GM06990 (cell line): Measurements from ENCODE around the gene CD33.
"Not testable (repeated sequence)": the region's sequence is repeated elsewhere in the genome, so short reads cannot be mapped to it uniquely, and the experiment has no call there.

ENCODE experiments used
- DNase-seq: peaks from one replicate; pipeline ENCODE4 v3.0.0-alpha.2; 2011; ENCODE audit not compliant: insufficient read length; ENCODE audit errors: extremely low read depth
- H3K27me3 ChIP-seq: replicated peaks from 2 replicates; pipeline ENCODE4 v1.6.0; 2011; ENCODE audit warnings: low read length; ENCODE audit not compliant: control insufficient read depth, insufficient read depth
- H3K36me3 ChIP-seq: 2 replicates; pipeline ENCODE4 v1.5.1; 2011; ENCODE audit warnings: low read length; ENCODE audit not compliant: control insufficient read depth, insufficient read depth
- H3K4me3 ChIP-seq: replicated peaks from 2 replicates; pipeline ENCODE4 v1.5.1; 2011; ENCODE audit warnings: low read depth, mild to moderate bottlenecking, control low read depth, low read length
- CTCF ChIP-seq: IDR thresholded peaks from 2 replicates; pipeline ENCODE4 v1.5.1; 2011; ENCODE audit warnings: low read length, control low read depth, mild to moderate bottlenecking, inconsistent platforms; ENCODE audit not compliant: insufficient read depth, poor library complexity, severe bottlenecking

CD33 gene

GRCh38 chr19:51224898-51225393, at the start of gene CD33:
Gene CD33 (plus strand): TSS chr19:51225080. CDS start chr19:51225119, 39 bp downstream.
- not testable (repeated sequence) for DNase-seq

GRCh38 chr19:51179256-51179655, 45.6 kb upstream of the CD33 start:
- Histone ChIP-seq H3K27me3 (peaks cover 3% of the 10 kb centered on the region), H3K4me3 (no peak overlapping the region), H3K36me3 (no peaks in the 10 kb centered on the region)
- no peak for DNase-seq
- no peak for TF ChIP-seq CTCF

More at GRCh38 chr19:51224898-51225393, at the start of gene CD33:
- not testable (repeated sequence) for H3K4me3 ChIP-seq, H3K36me3 ChIP-seq, H3K27me3 ChIP-seq

GRCh38 chr19:51181377-51181912, 43.4 kb upstream of the CD33 start:
- Histone ChIP-seq H3K27me3 (peaks cover 3% of the 10 kb centered on the region), H3K36me3 (no peaks in the 10 kb centered on the region), H3K4me3 (no peak overlapping the region)
- TF ChIP-seq CTCF = no peak
- DNase-seq = no peak

GRCh38 chr19:51181913-51182419, 42.9 kb upstream of the CD33 start:
- Histone ChIP-seq H3K4me3 (no peak overlapping the region), H3K27me3 (peaks cover 3% of the 10 kb centered on the region), H3K36me3 (no peaks in the 10 kb centered on the region)
- no peak for TF ChIP-seq CTCF
- DNase-seq = no peak

GRCh38 chr19:51183629-51184028, 41.3 kb upstream of the CD33 start:
- peaks cover 1% of the 10 kb centered on the region; the same call in 1 of the 2 replicates for H3K27me3 ChIP-seq
- no peak for DNase-seq
- no peak overlapping the region for H3K4me3 ChIP-seq
- H3K36me3 ChIP-seq = no peaks in the 10 kb centered on the region
- no peak for TF ChIP-seq CTCF

GRCh38 chr19:51185069-51185867, 39.6 kb upstream of the CD33 start:
- Histone ChIP-seq H3K36me3 (no peaks in the 10 kb centered on the region), H3K27me3 (peaks cover 1% of the 10 kb centered on the region; the same call in 1 of the 2 replicates), H3K4me3 (no peak overlapping the region)
- TF ChIP-seq CTCF = no peak
- DNase-seq = no peak
